HG03432 (cell line): ENCODE measurements around the gene MAL.

Source experiments
- ATAC-seq: cut with Tn5 transposase; IDR thresholded peaks from one replicate; pipeline ENCODE4 v1.9.1; 2021; ENCODE audit warnings: mild to moderate bottlenecking, moderate library complexity; ENCODE audit not compliant: unreplicated experiment

MAL gene

GRCh38 chr2:95060446-95061118 lies 35.1 kb downstream of the MAL start:
- ATAC-seq: no peak

DNA sequence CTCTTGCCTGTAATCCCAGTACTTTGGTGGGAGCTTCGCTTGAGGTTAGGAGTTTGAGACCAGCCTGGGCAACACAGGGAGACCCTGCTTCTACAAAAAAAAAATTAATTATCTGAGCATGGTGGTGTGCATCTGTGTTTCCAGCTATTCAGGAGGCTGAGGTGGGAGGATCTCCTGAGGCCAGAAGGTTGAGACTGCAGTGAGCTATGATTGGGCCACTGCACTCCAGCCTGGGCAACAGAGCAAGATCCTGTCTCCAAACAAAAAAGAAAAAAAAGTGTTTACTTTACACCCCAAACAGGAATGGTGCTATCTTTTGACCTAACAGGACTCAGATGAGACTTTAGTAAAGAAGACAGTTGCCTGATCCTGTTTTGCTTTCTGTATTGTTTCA lies 35.6 kb downstream of the MAL start:
- ATAC-seq: no peak

- no peak for ATAC-seq
These were observed 36.2 kb downstream of the MAL start for GRCh38 chr2:95061601-95062183.

- ATAC-seq: peak; percentile 34
These were observed 37.0 kb downstream of the MAL start for GRCh38 chr2:95062242-95063085.

- ATAC-seq: peak; percentile 86
These were observed 37.8 kb downstream of the MAL start for GRCh38 chr2:95063086-95063958.

- ATAC-seq: no peak
These were observed 42.7 kb downstream of the MAL start for GRCh38 chr2:95068256-95068655.

DNA sequence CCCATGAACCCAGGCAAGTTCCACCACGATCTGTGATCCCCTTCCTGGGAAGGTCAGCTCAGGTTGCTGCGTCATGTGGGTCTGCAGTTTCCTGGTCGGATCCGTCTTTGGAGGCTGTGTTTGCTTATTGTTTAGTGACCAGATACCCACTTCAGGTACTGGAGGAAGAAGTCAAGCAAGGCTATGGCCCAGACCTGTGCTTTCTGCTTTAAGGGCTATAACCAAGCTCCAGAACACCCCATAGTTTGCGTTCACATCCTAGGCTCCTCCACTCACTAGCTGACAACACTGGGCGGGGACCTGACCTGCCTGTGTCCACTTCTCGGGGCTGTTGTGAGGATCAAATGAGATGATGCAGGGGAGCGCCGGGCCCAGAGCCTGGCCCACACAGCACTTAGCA lies 44.0 kb downstream of the MAL start:
- ATAC-seq: no peak

GRCh38 chr2:95071856-95072255 lies 46.3 kb downstream of the MAL start:
- ATAC-seq: no peak

- ATAC-seq: no peak
These were observed 46.9 kb downstream of the MAL start for GRCh38 chr2:95072424-95072823.

GRCh38 chr2:95073856-95074662 lies 48.6 kb downstream of the MAL start:
- no peak for ATAC-seq

DNA sequence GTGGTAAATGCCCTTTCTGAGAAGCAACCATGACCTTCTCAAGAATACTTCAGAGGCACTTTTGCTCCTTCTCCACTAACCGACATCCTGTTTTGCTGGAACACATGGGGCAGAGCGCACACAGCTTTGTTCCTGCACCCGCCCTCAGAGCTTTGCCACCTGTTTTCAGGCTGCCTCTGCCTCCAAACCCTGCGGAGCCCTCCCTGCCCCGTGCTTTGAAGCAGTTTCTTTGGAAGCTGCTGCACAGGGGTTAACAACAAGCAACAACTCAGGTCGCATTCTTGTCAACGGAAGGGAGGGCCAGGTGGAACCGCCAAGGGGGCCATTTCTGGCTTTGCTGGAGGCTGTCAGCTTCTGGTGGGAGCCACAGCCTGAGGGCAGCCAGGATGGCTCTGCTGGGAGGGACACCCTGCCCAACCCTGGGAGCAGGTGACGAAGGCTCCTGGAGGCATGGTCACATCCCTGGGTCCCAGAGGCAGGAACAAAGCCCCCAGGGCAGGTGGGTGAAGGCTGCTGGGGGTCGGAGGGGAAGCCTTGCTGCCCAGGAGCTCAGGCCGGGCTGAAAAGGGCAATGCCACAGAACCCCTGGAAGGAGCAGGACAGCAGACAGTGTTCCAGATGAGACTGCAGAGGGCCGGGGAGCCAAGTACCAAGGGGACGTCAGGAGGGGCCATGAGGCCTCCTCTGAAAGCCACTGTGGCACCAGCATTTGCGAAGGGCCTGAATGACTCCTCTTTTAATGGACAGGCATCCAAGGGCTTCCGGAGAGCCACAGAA lies 49.3 kb downstream of the MAL start:
- ATAC-seq: peak; percentile 44

- no peak for ATAC-seq
These were observed 50.1 kb downstream of the MAL start for GRCh38 chr2:95075440-95076132.

GRCh38 chr2:95076705-95077529 lies 51.4 kb downstream of the MAL start:
- peak; percentile 81 for ATAC-seq

GRCh38 chr2:95077530-95077825 lies 52.0 kb downstream of the MAL start:
- ATAC-seq: no peak

DNA sequence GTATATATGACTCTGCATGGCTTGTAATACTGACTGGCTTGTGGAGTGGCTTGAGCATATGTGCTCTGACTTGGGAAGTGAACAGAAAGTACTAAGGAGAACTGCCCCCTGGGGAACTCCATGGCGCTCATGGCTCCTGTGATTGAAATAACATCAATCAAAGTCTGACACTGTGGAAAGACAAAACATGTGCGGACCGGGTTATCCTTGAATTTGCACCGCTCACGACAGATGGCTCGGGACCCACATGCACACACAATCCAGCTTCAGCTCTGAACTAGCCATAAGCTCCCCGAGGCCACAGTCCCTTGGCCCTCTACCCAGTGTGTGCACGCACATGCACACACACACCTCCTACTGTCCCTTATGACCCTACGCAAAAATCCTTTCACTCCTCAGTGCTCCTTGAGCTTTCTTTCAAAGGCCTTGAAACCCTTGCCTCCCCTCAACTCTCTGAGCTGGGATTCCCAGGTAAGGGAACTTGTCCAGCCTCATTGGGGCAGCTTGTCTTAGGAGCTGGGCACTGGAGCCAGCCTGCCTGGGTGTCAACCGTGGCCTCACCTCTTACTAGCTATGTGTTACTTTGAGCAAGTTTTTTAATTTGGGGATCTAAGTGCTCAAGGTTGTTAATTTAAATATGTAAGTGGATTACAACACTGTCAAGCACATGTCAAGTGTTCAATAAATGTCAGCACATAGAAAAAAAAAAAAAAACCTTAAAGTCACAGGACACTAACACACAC lies 52.5 kb downstream of the MAL start:
- no peak for ATAC-seq

DNA sequence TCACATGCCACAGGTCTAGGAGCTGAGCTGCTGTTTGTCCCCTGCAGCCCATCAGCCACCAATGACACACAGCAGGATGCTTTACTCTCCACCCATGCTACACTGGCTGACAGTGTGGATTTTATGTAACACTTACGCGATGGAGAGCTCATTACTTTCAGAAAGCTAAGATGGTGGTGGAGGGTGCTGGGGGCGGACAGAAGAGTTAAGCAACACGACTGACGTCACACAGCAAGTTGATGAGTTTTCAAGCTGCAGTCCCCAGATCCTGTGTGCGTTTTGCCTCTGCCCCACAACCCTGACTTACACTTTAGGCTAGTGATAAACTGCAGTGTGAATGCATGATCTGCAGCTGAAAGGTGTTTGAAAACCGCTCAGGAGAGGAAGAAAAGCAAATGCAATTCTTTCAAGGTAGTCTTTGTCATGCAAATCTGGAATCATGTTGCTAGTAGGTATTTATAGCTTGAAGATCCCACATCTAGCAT lies 53.7 kb downstream of the MAL start:
- no peak for ATAC-seq

GRCh38 chr2:95082477-95082876 lies 57.0 kb downstream of the MAL start:
- no peak for ATAC-seq
